Measurements from ENCODE around the gene PTPRN2.

- no peak for TF ChIP-seq POLR2A (IDR thresholded peaks at IDR 0.05)
- no peak for TF ChIP-seq CTCF (IDR thresholded peaks at IDR 0.05)
- TF ChIP-seq EP300 (IDR thresholded peaks at IDR 0.05), result no peak
These were observed 792.4 kb downstream of the PTPRN2 start for GRCh38 chr7:157795199-157795598.
